GM15510 (cell line): ENCODE results near the gene SOX10.

Experiments
- POLR2A ChIP-seq: IDR thresholded peaks from 3 replicates; pipeline ENCODE4 v1.6.1; 2011; ENCODE audit warnings: borderline replicate concordance; ENCODE audit not compliant: insufficient read length; ENCODE audit errors: extremely low read depth

The SOX10 gene

GRCh38 chr22:38018938-38019827 lies 34.8 kb upstream of the SOX10 start:
- no peak for TF ChIP-seq POLR2A

GRCh38 chr22:38017939-38018885 lies 33.9 kb upstream of the SOX10 start:
- no peak for TF ChIP-seq POLR2A

DNA sequence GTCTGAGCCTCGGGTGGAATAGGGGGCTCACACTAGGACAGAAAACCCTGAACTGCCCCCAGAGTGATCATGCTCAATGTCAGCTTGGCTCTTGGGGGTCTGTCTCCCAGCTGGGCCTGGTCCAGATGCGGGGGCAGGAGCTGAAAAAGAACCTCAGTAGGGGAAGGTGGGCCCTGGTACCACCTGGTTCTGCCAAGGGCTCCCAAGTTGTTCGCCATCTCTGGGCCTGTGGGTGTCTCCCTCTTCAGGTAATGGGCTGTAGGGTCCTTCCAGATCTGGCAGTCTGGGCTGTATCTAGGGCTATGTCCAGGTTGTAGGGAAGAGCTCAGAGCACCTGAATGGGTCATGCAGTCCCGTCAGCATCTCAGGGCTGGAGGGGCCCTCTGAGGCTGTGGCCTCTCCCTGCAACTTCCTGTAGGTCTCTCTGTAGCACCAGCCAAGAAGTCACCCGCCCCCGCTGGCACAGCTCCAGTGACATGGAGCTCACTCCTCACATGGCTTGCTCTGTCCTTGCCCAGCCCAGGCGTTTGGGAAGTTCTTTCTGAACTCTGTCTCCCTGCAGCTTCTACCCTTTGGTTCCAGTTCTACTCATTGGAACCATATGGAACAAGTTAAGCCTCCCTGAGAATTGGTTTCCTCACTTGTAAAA lies 33.0 kb upstream of the SOX10 start:
- TF ChIP-seq POLR2A = no peak

GRCh38 chr22:38016182-38017151 lies 32.1 kb upstream of the SOX10 start:
- TF ChIP-seq POLR2A = no peak

- TF ChIP-seq POLR2A = no peak
Measured at GRCh38 chr22:38014083-38014482, 29.7 kb upstream of the SOX10 start.

DNA sequence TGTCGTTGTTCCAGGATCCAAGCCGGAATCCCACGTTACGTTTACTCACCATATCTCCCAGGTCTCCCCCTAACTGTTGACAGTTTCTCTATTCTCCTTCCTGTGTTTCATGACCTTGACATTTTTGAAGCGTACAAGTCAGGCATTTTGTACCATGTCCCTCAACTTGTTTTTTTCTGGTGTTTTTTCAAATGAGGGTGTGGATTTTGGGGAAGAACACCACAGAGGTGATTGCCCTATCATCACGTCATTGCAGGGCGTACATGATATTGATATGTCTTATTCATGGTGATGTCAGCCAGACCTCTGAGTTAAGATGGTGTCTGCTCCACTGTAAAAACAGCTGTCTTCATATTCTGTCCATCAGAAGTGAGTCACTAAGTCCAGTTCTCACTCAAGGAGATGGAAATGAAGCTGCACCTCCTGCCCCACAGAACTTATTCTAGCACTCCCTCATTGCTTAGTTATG lies 28.3 kb upstream of the SOX10 start:
- TF ChIP-seq POLR2A = no peak

GRCh38 chr22:38009000-38009806 lies 24.8 kb upstream of the SOX10 start:
- no peak for TF ChIP-seq POLR2A

GRCh38 chr22:38007330-38007902 lies 23.1 kb upstream of the SOX10 start:
- TF ChIP-seq POLR2A = no peak

- TF ChIP-seq POLR2A = no peak
Measured at GRCh38 chr22:38006906-38007305, 22.6 kb upstream of the SOX10 start.

GRCh38 chr22:38005943-38006342 lies 21.6 kb upstream of the SOX10 start:
- TF ChIP-seq POLR2A = no peak

DNA sequence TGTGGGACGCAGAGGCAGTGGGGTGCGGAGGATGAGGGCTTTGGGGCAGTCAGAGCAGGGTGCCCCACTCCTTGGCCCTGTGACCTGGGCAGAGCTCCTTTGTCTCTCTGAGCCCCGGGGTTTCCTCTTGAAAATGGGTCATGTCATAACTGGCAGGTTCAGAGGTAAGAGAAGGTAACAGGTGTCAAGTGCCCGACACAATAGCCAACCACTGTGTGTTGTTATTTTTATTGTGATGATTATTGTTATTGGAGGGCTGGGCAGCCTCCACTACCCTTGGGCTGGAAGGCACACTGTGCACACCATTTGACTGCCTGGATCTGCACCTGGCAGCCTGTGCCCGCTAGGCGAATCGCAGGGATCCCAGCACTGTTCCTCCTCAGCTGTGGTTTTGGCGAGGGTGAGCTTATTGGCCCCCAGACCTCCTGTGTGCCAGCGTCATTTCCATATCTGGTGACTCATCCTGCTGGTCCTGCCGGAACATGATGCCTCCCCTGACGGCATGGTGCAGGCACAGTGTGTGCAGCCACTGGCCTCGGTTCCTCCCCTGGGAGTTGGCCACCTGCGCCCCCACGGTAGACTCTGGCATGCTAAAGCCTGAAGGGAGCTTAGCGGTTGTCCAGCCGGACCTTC lies 15.4 kb upstream of the SOX10 start:
- no peak for TF ChIP-seq POLR2A

DNA sequence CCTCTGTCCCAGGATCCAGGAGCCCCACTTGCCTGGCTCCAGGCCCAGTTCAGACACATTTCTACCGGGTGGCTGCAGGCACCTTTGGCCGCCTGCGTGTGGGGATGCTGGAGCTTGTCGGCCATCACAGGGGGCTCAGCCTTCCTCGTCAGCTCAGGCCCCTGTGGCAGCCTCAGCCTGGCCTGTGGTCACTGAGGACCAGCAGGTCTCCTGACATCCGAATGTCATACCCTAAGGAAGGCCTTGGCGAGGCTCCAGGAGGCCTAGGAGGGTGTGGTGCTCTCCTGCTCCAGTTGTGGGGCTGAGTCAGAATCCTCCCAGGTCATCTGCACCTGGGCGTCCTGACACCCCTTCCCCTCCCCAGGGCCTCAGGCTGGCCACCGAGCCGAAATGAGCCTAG lies 14.9 kb upstream of the SOX10 start:
- TF ChIP-seq POLR2A = no peak

GRCh38 chr22:37998543-37998942 lies 14.2 kb upstream of the SOX10 start:
- no peak for TF ChIP-seq POLR2A
